Bone marrow (tissue), 2 donors: ENCODE results near the gene ANKRD13C.

ENCODE experiments used
- DNase-seq, 2 donors: peaks; one replicate each; lab custom pipeline; 2025; lab: John Stamatoyannopoulos, UW

ANKRD13C gene

GRCh38 chr1:70293186-70293843 lies 61.2 kb downstream of the ANKRD13C start:
- DNase-seq, result no peak

GRCh38 chr1:70290218-70290617 lies 64.3 kb downstream of the ANKRD13C start:
- DNase-seq, result no peak

- no peak for DNase-seq
Measured at GRCh38 chr1:70288166-70288565, 66.4 kb downstream of the ANKRD13C start.

- no peak for DNase-seq
Measured at GRCh38 chr1:70286453-70286852, 68.1 kb downstream of the ANKRD13C start.

GRCh38 chr1:70284366-70284765 lies 70.2 kb downstream of the ANKRD13C start:
- no peak for DNase-seq

GRCh38 chr1:70278710-70279109 lies 75.8 kb downstream of the ANKRD13C start:
- no peak for DNase-seq

GRCh38 chr1:70277875-70278274 lies 76.6 kb downstream of the ANKRD13C start:
- no peak for DNase-seq

GRCh38 chr1:70265946-70266345 lies 88.6 kb downstream of the ANKRD13C start:
- DNase-seq, result no peak

- no peak for DNase-seq
Measured at GRCh38 chr1:70264839-70265238, 89.7 kb downstream of the ANKRD13C start.

GRCh38 chr1:70256664-70257063 lies 97.9 kb downstream of the ANKRD13C start:
- DNase-seq, result no peak

- DNase-seq, result no peak
Measured at GRCh38 chr1:70248729-70249128, 105.8 kb downstream of the ANKRD13C start.

- no peak for DNase-seq
Measured at GRCh38 chr1:70247768-70248167, 106.8 kb downstream of the ANKRD13C start.

GRCh38 chr1:70247122-70247521 lies 107.4 kb downstream of the ANKRD13C start:
- DNase-seq, result no peak

GRCh38 chr1:70239940-70240339 lies 114.6 kb downstream of the ANKRD13C start:
- no peak for DNase-seq

GRCh38 chr1:70234733-70235132 lies 119.8 kb downstream of the ANKRD13C start:
- DNase-seq, result no peak

GRCh38 chr1:70231475-70231874 lies 123.0 kb downstream of the ANKRD13C start:
- no peak for DNase-seq

- DNase-seq, result no peak
Measured at GRCh38 chr1:70228670-70229069, 125.9 kb downstream of the ANKRD13C start.

GRCh38 chr1:70227439-70227838 lies 127.1 kb downstream of the ANKRD13C start:
- DNase-seq, result no peak

- no peak for DNase-seq
Measured at GRCh38 chr1:70224954-70225353, 129.6 kb downstream of the ANKRD13C start.

- DNase-seq, result no peak
Measured at GRCh38 chr1:70222716-70223235, 131.7 kb downstream of the ANKRD13C start.

GRCh38 chr1:70221238-70222121 lies 133.0 kb downstream of the ANKRD13C start, which contains the start of gene SRSF11:
SRSF11 (plus strand) TSS chr1:70221380; CDS start chr1:70221637, 257 bp downstream.
- peak; percentile 85 to 94 for DNase-seq

GRCh38 chr1:70220517-70221237 lies 133.8 kb downstream of the ANKRD13C start:
- no peak for DNase-seq
